NAMALWA (cell line): ENCODE data around the gene FXYD7.
"Not testable (repeated sequence)": the region's sequence is repeated elsewhere in the genome, so short reads cannot be mapped to it uniquely, and the experiment has no call there.

Experiments
- DNase-seq: peaks from one replicate; pipeline ENCODE4 v3.0.0-alpha.2; 2015; ENCODE audit warnings: low spot score

The FXYD7 gene

GRCh38 chr19:35127871-35128270 is 15.2 kb upstream of the FXYD7 start:
- no peak for DNase-seq

- DNase-seq: no peak
These were observed 14.5 kb upstream of the FXYD7 start for GRCh38 chr19:35128398-35129057.

- DNase-seq: not testable (repeated sequence)
These were observed 13.3 kb upstream of the FXYD7 start for GRCh38 chr19:35129724-35130274.

DNA sequence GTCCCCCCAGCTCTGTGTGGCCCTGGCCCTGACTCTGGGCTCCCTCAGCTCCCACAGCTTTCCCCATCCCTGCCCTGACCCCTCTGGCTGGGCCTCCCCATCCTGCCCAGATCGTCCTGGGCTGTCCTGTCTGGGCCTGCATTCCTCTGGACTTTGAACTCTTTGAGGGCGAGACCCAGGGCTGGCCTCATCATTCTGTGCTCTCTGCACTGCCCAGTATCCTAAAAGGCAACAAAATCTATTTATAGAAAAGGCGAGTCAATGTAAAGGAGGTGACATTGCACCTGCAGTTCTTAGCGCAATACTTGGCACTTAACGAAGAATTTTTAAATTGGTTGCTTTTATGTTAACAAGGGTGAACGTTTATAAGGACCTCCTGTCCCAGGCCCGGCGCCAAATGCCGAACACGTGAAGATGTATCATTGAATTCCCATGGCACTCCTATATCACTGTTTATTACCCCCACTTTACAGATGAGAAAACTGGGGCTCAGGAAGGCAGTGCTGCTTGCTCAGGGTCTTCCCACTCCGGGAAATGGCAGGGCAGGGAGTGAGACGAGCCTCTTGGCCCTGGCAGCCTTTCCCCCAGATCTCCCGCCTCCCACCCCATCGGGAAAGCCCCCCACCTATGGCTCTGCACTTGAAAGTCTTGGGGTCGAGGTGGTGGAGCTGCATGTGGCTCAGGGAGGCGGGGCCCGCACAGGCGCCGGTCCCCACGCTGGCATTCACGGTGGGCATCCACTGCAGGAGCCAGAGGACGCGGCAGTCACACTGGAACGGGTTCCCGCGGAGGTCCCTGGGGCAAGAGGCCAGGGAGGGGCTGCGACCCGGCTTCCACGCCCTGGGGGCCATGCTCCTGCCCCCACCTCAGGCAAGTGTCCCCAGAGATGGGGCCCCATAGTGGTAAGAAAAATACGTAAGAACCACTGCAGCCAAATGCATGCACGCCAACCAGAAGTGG is 12.0 kb upstream of the FXYD7 start:
- DNase-seq: no peak

DNA sequence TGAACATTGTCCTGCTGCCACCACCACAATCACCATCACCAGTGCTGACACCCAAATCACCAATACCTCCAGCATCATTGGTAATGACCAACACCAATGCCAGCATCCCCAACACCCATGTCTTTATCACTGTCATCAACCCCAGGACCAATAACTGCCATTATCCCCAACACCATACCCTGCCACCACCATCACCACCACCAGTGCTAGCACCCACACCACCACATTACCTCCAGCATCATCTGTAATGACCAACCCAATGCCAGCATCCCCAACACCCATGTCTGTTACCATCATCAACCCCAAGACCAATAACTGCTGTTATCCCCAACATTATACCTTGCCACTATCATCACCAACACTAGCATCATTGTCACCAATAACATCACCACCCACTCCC is 10.8 kb upstream of the FXYD7 start:
- no peak for DNase-seq

GRCh38 chr19:35133826-35134225 is 9.2 kb upstream of the FXYD7 start:
- DNase-seq: no peak

- DNase-seq: no peak
These were observed 8.3 kb upstream of the FXYD7 start, which contains the start of gene LGI4 for GRCh38 chr19:35134601-35135242. LGI4 (minus strand) TSS chr19:35135059; CDS start chr19:35134680, 379 bp downstream.

- DNase-seq: peak; percentile 82
These were observed 7.6 kb upstream of the FXYD7 start for GRCh38 chr19:35135389-35135909.

- no peak for DNase-seq
These were observed 6.8 kb upstream of the FXYD7 start for GRCh38 chr19:35136231-35136630.

DNA sequence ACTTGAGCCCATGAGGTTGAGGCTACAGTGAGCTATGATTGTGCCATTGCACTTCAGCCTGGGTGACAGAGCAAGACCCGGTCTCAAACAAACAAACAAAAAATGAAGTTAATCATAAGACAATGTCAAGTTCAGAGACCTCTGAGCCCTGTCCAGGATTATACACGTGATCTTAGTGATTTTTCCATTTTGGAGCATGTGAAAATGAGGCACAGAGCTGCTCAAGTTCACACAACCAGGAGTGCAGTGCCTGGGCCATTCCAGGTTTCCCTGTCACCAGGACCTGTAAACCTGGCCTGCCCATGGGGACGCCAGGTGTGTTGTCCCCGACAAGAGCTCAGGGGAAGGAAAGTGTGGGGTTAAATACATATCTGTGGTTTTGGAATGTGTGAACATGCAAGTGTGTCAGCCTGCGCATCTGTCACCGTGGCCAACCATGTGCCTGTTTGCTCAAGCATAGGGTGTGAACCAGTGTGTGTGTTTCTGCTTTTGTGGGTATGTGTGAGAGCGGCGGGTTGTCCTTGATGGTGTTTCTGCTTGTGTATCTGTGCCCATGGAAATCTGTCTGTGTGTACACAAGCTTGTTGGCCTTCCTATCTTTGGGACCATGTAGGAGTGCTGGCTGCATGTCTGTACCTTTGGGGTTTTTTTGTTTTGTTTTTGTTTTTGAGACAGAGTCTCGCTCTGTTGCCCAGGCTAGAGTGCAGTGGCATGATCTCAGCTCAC is 5.9 kb upstream of the FXYD7 start:
- peak; percentile 36 for DNase-seq

DNA sequence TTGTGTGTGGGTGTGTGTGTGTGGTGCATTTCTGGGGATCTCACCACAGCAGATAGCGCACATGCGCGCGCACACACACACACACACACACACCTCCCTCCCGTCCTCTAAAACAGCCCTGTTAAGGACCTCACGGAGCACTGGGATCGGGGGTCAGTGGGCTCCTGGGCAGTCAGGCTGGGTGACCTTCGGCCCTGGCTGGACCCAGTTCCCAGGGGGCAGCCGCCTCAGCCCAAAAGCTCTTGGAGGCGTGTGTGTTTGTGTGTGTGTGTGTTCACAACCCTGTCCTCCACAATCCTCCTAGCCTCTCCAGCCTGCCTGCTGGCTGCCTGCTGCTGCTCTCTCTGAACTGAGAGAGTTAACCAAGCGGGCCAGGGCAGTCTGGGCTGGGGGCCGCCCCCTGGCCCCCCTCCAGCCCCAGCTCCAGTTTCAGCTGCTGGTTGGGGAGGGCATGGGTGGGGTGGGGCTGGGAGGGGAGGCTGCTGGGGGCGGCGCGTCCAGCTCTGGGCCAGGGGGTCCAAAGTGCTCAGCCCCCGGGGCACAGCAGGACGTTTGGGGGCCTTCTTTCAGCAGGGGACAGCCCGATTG is 4.7 kb upstream of the FXYD7 start, which contains the start of gene FXYD1:
FXYD1 (plus strand) TSS at position 520 of the 588 bp plus-strand sequence. CDS start 1,256 bp downstream, outside the sequence.
- DNase-seq: no peak

DNA sequence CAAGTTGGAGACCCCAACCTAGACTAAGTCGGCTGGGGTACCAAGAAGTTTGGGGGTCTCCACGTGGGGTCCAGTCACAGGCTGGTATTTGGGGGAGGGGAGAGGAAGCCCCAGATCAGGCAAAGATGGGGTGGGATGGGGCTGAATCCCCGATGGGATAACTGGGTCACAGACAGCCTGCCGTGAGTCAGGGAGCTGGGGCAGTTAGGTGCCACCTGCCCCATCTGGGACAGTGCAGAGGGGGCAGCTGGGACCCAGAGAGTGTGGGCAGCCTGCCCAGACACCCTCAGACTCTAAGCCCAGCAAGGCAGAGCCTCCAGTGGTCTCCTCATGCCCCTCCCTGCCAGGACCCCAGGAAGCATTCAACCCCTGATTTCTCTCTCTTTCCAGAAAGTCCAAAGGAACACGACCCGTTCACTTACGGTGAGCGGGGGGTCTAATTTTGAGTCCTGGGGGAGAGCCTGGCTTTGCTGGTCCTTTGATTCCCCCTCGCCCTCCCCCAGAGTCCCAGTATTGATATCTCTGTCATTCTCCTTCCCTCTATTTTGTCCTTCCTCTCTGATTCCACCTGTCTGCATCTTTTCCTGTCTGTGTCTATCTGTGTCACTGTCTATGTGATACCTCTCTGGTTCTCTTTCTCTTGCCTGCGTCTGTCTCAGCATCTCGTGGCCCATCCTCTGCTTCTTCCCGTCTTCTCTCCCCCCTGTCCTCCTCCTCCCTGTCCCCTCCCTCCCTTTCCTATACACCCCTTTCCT is 2.7 kb upstream of the FXYD7 start:
- no peak for DNase-seq

GRCh38 chr19:35140962-35141836 is 1.9 kb upstream of the FXYD7 start:
- peak; percentile 94 for DNase-seq

DNA sequence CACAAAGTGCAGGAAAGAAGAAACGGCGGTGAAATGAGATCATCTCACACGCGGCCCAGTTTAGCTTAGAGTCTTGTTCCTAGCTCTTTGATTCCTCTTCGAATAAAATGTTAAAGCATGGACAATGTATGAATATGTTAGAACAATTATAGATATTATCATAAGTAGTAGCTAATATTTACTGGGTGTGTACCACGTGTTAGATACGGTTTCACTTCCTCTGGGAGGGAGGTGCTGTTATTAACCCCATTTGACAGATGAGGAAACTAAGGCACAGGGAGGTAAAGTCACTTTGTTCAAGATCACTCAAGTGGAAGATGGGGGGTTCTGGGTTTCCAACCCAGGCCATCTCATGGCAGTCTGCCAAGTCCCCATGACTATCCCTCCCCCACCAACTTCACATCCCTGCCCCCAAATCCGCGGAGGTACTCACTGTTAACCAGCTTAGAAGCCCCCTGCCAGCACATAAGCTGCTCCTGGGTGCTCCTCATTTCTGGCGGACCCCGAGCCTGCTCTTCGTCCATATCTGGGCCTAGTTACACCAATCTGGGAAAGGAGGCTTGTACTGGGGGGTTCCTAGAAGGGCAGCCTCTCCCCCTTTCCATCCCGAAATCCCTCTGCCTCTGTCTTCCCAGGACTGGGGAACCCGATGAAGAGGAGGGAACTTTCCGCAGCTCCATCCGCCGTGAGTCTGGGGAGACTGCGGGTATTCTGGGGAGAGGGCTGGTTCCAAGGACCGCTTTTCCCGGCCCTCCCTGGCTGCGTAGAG is 1.0 kb upstream of the FXYD7 start:
- DNase-seq: peak; percentile 64

DNA sequence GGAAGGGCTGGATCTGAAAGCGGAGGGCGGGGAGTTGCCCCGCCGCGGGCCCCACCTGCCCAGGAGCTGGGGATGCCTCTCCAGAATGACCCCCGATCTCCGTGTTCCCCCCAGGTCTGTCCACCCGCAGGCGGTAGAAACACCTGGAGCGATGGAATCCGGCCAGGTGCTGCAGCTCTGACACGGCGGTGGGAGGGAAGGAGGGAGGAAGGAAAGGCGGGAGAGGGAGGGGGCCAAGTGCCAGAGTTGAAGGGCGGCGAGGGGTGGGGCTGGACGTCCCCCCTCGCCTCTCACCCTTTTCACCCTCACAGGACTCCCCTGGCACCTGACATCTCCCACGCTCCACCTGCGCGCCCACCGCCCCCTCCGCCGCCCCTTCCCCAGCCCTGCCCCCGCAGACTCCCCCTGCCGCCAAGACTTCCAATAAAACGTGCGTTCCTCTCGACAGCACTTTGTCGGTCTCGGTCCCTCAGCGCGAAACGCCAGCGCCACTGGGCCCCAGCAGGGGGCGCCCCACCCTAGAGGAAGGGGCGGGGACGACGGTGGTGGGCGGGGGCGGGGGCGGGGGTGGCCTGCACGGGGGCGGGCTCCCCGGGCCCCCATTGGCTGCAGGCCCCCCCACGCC is 337 bp upstream of the FXYD7 start:
- DNase-seq: peak; percentile 68

DNA sequence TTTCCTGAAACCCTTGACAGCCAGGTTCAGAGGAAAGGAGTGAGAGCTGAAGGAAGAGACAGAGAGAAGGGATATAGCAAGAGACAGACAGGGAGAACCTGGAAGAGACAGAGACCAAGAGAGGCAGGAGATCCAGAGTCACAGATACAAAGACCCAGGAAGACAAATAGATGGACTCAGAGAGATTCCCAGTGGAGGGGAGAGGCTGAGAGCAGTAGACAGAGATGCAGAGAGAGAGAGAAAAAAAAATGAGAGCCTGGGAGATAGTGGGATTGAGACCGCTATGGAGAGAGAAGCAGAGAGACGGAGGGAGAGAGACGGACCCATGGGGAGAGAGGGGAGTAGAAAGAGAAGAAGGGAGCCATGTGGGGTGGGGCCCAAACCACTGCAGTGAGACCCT is 763 bp downstream of the FXYD7 start:
- no peak for DNase-seq

GRCh38 chr19:35144259-35144599 is 1.2 kb downstream of the FXYD7 start:
- DNase-seq: no peak
